GM20431 (cell line): ENCODE results near the gene SHISA8.

Source experiments
- in situ Hi-C: fragments of 300-500 bp; cut with MseI, MboI; formaldehyde crosslinking; loops from one replicate; pipeline ENCODE4 v1.15.0; 2020; ENCODE audit warnings: low sequenced_read_pairs; ENCODE audit not compliant: unreplicated experiment

SHISA8 gene

DNA sequence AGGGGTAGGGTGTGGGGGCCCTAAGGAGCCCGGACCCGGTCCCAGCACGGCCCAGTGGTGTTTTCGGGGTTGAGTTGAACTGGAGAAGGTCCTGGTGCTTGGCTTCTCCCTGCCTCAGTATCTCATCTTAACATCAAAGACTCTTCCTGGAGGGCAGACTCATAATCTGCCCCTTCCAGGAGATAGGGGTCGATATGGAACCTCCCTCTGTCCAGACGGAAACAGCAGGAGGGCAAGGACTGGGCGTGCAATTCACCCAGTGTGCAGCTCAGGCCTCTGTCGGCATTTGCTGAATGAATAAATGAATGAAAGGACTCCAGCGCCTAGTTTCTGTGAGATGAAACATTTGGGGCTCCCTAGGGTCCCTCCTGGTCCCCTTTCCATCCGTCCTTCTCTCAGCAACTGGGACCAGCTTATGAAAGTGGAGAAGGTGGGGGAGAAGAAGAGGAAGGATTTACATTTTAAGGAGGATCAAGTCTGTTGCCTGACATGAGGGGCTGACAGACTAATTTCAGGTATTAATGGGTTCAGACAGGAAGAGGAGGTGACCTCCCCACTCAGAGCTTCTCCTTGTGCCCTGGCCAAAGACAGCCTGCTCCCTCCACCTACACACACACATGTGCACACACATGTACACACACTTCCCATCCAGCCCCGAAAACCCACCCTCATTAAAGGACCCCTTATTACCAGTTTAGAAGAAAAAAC is 1.1 kb upstream of the SHISA8 start:
- in situ Hi-C loops = no loop called here

DNA sequence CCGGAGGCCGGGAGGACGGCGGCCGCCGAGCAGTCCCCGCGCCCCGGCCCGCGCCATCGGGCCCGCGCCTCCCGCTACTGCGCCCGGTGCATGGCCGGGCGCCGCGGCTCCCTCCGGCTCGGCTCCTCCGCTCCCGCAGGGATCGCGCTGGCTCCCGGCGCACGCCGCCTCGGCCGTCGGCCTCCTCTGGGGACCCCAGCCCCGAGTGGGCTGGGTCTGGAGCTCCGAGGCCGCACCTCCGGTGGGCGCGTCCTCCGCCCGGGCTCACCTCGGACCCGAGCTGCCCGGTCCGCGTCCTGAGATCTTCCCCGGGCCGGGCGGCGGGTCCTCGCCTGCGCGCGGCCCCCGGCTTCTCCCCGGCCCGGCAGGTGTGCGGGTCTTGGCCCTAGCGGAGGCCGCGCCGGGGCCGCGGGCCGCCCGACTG is 251 bp downstream of the SHISA8 start:
- in situ Hi-C loops = no loop called here

DNA sequence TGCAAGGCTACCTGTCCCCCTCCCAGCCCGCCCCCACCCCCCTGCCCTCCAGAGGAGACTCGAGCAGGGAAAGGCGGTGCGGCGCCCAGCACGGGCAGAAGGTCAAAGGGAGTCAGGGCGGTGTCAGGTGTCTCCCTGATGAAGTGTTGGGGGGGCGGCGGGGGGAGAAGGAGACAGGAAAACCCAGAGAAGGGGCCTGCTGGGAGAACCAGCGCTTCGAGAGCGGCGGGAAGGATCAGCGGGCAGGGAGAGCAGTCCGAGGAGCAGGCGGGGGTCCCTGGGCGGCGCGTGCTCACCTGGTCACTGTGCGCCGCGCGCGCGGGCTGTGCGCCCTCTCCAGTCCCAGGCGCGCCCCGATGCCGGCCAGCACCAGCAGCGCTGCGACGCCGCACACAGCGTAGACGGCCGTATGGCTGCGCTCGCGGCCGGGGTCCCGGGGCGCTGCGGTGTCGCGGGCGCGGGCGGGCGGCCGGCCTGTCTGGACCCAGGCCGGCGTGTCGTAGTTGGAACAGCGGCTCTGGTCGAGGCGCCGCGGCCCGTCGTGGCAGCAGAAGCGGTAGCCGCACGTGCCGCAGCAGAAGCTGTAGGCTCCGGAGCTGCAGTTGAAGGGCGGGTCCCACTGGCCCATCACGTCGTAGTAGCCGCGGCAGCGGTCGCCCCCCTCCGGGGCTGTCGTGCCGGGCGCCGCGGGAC is 886 bp downstream of the SHISA8 start:
- in situ Hi-C loops = no loop called here

DNA sequence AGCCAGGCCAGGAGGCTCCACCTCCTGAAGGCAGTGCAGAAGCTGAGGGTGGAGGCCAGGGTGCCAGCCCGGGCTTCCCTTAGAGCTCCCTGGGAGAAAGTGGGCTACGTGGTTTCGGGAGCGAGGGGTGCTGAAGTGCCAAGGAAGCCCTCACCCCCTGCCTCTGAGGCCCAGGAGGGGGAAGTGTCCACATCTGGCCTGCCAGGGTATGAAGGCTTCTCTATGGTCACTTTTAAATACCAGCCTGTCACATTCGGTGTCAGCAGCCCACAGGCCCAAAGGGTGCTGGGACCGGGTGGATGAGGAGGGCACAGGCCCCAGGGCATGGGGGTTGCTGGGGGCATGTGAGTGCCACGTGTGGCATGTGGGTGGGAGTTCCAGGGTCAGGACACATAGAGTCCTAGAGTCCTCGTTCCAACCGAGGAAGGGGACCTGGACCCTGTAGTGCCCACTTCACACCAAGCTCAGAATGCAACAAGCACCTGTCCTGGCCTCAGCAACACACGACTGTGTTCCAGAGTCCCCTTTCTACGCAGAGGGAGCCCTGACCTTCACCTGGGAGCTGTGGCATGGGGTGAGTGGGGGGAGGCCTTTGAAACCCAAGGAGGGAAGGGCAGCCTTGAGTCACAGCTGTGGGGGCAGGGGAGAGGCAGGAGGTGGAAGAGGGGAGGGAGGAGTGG is 1.7 kb downstream of the SHISA8 start:
- in situ Hi-C loops = no loop called here

DNA sequence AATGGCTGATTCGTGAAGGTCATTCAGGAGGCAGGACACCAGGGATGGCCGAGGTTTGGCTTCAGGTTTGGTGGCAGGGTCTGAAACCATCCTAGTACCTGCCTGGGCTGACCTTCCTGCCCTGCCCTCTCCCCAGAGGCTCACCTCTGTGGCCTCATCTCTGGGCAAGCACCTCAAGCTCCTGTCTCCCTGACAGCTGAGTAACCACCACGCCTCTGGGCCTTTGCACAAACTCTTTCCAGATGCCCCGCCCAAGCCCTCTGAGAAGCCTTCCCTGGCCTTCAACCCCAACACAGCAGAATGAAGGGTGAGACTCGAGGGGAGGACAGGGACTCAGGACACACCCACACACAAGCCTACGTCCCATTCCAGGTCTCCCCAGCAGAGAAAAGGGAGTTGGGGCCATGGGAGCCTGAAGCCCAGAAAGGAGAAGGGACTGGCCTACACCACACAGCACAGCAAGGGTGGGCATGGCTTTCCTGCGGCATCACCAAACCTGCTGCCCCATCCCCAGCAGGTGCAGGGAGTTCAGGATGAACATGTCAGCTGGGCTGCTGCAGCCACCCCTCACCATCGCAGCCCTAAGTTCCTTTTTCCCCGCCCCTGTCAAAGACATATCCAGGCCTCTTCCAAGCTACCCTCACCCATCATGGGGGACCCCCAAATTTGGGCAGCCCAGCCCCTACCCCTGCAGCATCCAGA is 2.4 kb downstream of the SHISA8 start:
- in situ Hi-C loops = no loop called here

DNA sequence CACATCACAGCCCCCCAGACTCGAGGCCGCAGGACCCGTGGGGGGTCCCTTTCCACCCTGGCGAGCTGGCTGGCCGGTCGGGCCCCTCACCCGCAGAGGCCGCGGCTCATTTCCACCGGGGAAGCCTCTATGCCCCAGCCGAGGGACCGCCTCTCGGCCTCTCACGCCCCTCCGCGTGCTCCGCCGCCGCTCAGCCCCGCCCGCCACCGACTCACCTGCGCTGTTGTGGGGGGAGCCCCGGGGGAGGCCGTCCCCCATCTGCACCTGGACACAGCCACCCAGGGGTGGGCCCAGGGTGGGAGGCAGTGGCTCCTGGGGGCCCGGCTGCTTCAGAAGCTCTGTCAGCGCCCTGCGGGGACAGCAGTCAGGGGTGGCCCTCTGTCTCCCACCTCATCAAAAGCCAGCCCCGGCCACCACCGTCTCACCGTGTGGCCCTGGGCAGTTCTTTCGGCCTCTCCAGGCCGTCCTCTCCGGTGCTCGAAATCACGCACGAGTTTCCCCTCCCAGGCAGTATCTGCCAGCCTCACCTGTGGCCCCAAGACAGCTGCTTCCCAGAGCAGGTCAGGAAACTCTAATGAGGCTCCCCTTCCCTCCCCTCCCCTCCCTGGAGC is 3.8 kb downstream of the SHISA8 start:
- in situ Hi-C loops = no loop called here

DNA sequence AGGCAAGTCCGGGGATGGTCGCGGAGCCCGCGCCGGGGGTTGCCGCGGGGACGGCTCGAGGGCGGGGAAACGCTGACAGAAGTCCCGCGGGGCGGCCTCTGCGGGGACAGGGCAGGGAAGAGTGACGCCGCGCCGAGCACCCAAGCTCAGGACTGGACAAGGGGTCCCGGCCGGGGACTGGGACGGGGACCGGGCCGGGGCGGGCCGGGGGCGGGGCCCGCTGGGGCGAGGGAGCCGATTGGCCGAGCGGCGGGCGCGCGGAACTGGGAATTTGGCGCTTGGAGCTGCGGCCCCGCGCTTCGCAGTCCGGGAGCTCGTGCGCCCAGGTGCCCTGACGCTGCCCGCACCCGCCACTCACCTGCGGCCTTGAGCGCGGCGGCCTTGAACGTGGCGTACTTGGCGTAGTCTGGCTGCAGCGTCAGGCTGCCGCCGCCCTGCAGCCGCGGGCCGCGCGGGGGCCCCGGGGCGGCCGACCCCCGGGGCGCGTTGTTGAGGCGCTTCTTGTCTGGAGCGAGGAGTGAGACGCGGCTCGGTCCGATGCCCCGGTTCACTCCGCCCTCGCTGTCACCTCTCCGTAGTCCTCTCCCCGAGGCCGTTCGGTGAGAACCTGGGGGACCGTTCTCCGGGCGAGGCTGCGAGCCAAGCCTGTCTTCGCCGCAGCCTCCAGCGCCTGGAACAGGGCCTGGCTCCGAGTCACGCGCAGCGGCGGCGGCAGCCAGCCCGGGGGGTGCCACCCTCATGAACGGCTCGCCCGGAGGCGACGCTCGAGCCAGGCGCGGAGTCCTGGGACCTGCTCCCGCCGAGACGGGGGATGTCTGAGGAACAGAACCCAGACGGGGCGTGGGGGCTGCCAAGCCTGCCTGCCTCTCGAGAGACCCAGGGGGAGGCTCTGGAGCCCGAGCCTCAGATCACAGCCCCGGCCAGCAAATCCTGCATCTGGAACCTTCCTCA is 4.5 kb downstream of the SHISA8 start:
- in situ Hi-C loops = no loop called here

DNA sequence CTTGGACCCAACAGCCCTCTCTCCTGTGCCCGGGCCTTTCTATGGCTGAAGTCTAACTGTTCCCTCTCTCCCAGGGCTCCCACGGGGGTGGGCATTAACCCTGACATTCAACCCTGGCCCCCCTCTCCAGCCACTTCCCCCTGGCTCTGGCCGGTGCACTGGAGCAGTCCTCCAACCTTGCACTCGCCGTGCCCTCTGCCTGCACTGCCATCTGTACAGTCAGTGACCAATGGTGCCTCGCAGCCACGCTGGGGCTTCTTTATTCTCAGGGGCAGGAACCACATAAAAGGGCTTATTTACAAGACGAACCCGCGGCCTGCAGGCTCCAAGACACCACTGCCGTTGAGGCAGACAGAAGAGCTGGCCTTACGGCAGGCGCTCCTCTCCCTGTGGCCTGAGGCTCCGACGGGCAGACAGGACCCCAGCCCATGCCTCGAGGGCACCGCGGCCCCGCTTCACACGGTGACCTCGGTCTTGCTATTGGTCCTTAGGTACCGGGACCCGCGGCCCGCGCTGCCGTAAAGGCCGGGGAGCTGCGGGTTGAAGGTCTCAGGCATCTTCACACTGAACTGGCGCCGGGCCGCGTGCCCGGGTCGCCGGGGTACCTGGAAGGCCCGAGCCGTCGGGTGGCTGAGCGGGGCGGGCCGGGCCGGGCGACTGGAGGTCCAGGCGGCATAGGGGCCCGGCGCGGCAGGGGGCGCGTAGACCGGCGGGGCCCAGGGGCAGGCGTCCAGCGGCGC is 5.4 kb downstream of the SHISA8 start:
- in situ Hi-C loops = no loop called here

DNA sequence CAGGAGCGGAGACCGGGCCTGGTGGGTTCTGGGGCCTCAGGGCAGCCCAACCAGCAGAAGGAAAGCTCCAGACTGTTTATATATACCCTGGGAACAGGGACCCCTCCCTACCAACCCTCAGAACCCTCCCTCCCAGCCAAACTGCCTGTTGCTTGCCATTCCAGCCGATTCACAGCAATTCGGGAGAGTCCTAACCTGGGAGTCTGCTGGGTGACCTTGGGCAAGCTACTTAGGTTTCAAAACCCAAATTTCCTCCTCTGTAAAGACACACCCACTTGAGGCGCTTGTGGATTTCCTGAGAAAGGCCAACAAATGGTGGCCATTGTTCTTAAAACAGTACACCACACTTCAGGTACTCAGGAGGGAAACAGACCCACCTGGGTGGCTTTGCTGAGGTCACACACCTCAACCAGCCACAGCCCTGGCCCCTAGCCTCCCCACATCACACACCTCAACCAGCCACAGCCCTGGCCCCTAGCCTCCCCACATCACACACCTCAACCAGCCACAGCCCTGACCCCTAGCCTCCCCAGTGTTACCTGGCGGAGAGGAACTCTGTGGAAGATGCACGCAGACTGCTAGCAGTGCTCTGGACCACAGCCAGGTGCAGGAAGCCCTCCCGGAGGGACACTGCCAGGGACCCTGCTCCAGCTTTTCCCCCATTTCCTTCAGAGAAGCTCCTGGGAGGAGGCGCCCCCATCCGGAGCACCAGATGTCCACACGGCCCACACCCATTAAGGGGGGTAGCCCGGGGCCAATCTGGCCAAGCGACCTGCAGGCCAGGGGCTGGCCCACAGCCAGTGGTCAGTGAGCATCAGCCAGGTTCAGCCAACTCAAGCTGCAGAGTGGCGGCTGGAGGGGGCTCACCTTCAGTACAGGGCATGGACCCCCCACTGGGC is 6.2 kb downstream of the SHISA8 start:
- in situ Hi-C loops = no loop called here

DNA sequence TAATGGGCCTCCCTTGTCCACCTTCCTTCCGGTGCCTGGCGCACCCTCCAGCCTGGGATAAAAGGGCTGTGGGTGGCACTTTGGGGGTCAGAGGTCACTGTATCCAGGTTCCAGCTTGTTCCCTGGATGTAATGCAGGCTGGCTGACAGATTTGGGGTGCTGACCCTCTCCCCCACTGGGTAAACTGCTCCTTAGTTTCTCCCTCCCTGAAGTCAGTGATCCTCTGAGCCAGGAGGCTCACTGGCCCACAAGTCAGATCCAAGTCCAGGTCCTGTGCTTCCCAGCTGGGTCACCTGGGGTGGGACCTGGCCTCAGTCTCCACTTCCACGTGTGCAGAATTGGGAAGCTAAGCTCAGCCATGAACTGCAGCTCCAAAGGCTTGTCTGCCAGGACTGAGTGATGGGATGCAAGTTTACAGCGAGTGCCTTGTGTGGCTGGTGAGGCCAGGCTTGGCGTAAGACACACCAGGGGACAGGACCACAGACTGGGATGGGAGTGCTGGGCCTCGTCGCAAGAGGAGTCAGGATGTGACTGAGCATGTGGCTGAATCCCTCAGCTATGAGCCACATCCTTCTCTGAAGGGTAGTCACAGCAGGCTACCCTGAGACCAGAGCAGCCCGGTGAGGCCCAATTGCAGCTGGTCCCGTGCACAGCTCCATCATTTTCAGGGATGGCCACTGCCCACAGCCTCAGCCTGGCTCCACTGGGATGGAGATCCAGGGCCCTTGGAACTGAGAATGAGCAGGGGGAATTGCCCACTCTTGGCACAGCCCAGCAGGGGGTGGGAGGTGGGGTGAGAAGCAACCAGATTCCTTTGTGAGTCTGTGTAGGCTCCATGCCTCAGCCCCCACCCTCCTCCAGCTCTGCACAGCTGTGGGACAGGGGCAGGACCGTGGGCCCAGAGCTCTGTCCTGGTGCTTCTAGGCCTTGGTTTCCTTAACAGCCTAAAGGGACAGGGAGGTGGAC is 7.2 kb downstream of the SHISA8 start:
- in situ Hi-C loops = no loop called here

DNA sequence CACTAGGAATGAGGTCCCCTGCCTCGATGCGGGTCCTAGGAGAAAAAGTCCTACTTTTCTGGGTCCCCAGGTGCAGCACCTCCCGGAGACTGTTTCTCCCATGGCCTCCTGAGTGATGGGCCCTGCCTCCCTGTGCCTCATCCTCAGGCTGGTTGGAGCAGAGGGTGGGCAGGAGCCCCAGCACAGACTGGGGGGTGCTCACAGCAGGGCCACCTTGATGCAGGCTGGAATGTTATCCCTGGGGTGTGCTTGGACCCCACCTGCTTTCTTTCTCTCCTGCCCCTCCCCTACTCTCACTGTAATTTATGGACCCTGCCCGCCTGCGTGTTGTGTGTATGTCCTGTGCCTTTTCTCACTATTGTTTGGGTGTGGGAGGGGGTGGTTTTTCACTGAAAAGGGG is 8.1 kb downstream of the SHISA8 start:
- in situ Hi-C loops = no loop called here

DNA sequence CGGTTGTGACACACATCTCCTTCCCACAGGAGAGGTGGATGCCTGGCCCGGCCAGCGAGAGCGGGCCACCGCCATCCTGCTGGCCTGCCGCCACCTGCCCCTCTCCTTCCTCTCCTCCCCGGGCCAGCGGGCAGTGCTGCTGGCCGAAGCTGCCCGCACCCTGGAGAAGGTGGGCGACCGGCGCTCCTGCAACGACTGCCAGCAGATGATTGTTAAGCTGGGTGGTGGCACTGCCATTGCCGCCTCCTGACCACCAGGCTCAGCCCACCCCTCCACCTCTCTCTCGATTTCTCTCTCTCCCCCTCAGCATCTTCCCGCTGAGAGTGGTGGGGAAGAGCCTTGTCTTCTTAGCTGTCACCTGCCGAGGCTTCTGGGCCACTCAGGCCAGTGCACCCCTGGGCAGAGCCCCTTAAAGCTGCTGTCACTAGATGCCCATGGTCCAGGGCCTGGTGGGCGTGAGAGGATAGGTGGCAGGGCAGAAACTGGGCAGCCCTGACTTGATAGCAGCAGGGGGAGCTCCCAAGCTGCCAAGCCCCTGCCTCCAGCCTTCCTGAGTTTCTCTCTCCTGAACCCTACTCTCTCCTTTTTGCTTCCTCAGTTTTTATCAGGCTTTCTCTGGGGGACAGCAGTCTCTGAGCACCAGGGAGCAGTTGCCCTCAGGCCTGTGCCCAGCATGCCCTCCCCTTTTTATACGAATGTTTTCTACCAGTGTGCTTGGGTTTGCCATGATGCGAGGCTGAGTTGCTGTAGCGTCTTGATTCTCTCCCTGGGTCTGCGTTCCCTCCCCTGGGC is 9.3 kb downstream of the SHISA8 start:
- in situ Hi-C loops = no loop called here

DNA sequence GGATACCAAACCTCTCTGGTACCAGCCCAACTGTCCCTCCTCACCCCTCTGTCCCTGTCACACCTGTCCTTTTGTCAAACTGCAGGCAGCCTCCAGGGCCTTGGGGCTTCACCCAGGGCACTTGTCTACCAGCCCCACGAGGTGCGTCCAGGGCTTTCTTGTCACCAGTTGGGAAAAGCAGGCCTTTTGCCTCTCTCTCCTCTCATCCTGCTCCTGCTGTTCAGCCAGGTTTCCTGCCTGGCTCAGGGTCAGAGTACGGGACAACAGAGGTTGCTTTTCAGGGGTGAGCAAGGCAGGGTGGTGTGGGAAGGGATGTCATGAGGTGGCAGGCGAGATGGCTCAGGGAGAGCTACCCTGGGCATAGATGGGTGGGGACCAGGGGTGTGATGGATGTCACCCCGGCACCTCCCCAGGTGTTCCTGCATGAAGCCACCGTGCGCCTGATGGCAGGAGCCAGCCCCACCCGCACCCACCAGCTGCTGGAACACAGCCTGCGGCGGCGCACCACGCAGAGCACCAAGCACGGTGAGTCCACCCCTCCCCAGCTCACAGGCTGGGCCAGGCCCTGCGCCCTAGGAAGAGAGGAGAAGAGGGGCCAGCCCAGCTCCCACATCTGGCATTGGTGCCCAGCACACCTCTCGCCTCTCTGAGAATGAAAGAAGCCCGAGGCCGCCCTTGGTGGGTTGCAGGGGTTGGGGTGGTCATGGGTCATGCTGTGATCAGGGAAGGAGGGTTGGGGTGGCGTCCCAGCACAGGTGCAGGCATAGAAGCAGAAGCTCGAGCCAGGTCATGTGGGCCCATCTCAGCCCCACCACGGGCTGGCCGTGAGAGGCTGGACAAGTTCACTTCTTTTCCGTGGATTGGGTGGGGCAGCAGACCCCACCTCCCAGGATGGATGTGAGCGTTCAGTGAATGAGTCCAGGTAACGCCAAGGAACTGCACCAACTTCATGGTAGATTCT is 10.1 kb downstream of the SHISA8 start:
- in situ Hi-C loops = no loop called here

DNA sequence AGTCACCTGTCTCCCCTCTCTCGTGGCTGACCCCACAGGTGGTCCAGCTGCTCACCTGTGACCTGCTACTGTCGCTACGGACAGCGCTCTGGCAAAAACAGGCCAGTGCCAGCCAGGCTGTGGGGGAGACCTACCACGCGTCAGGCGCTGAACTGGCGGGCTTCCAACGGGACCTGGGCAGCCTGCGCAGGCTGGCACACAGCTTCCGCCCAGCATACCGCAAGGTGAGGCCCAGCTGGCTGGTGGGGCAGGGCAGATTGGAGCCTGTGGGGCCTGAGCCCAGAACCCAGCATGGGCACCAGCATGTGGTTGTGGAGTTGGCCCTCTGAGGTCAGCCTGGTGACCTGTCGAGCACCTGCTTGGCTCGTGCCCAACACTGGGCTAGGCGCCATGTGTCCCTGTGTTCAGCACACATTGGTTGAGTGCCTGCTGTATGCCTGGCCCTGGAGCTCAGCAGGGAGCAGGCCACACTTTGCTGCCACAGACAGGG is 11.9 kb downstream of the SHISA8 start:
- in situ Hi-C loops = no loop called here
